HUDEP-2 (cell line): ENCODE data around the gene ZNF526.
"Not testable (repeated sequence)": the region's sequence is repeated elsewhere in the genome, so short reads cannot be mapped to it uniquely, and the experiment has no call there.

Source experiments
- DNase-seq, 76 experiments: peaks; one replicate each; lab custom pipeline; 2025; ENCODE audit not compliant: unreplicated experiment in 76 of 76; lab: John Stamatoyannopoulos, UW

Gene ZNF526

GRCh38 chr19:42254850-42255765 lies 35.0 kb downstream of the ZNF526 start, which contains the start of gene ERF:
TSS of gene ERF (minus strand) at chr19:42255128. CDS start at chr19:42254999, 129 bp downstream.
- DNase-seq, result peak in 75 of 76 experiments; percentile 42 to 96 (median 91)

DNA sequence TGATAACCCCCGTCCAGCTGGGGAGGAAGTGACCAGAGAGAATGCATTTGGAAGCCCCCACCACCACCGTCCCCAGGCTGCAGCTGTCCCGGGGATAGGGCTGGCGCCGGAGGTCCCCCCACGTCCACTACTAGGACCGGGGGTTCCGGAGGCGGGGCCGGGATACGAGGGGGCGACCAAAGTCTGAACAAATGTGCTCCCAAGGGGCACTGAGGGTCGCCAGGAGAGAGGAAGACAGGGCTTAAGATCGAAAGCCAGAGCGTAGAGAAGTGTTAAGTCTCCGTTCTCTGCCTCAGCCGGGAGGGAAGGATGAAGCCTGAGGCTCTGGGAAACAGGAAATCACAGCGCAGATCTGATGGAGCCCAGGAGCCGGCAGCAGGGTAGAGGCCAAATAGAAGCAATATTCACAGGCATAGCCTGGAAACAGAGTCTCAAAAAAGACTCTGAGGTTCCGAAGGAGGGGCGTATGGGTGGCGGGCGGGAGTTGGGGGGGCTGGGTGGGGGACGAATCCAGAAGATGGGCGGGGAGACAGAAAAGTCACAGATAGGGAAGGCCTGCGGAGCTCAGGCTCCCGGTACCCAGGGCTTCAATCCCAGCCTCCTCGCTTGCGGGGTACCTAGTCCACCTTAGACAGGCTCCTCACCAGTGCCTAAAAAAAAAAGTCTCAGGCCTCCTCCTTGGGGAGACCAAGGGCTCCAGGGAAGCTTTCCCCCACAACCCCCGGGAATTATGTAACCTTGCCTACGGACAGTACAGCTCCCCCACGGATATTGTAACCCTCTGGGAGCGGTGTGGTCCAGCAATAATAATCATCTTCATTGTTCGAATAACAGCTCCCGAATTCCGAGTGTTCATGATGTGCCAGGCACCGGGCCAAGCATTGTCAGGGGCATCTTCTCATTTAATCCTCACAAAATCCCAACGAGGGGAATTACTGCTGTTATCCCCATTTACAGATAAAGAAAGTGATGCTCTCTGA lies 35.9 kb downstream of the ZNF526 start:
- DNase-seq, result no peak

DNA sequence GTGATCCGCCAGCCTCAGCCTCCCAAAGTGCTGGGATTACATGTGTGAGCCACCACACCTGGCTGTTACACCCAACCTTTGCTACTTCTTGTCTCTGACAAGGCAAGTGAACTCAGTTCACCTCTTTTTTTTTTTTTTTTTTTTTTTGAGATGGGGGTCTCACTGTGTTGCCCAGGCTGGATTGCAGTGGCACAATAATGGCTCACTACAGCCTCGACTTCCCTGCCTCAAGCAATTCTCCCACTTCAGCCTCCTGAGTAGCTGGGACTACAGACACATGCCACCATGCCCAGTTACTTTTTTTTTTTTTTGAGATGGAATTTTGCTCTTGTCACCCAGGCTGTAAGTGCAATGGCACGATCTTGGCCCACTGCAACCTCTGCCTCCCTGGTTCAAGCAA lies 37.7 kb downstream of the ZNF526 start:
- DNase-seq, result not testable (repeated sequence)

DNA sequence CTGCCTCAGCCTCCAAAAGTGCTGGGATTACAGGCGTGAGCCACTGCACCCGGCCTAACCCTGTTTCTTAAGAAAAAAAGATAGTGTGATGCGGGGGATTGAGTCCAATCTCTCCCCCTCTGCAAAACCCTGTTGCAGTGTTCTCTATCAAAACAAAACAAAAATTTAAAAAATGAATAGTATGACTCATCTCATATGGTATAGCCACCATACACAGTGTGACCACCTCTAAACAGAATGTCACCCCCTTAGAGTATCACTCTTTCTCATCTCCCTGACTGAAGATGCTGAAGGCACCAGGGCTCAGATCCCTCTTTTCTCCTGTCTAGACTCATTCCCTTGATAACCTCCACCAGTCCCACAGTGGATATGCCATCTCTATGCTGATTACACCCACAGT lies 41.7 kb downstream of the ZNF526 start:
- no peak for DNase-seq

DNA sequence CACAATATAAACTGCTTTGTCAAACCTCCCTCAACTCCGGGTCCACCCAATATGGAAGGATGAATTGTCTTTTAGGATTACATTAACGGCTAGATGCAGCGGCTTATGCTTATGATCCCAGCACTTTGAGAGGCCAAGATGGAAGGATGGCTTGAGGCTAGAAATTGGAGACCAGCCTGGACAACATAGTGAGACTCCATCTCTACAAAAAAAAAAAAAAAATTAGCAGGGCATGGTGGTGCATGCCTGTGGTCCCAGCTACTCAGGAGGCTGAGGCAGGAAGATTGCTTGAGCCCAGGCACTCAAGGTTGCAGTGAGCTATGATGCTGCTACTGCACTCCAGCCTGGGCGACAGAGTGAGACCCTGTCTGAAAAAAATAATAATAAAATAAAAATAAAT lies 46.0 kb downstream of the ZNF526 start:
- DNase-seq, result not testable (repeated sequence)

GRCh38 chr19:42266928-42267603 lies 47.0 kb downstream of the ZNF526 start:
- DNase-seq, result not testable (repeated sequence)

GRCh38 chr19:42267644-42268141 lies 47.6 kb downstream of the ZNF526 start:
- peak in 2 of 76 experiments; percentile 65 to 91 for DNase-seq

DNA sequence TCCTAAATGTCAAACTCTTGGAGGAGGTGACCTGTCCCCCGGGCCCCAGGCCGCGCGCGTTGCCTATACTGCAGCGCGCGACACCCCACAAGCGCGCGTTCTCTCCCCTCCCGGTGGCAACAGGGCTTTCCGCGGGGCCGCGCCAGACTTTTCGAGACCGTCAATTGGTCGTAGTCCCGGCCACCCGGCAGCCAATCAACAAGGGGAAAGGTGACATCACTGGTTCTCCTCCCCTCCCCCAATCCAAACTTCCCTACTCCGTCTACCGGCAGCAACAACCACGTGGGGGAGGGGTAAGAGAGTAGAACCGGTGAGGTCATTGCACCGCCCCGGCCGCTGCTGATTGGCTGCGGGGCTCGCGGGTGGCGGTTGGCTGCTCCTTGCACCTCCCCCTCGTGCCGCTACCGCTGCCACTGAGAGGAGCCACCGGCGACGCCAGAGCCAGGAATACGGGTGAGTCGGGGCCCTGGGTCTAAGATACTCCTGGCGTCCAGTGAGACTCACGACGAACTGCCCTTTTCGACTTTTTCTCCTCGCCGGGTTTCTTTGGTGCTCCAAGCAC lies 48.1 kb downstream of the ZNF526 start:
- DNase-seq, result peak; percentile 91 to 100 (median 100)

DNA sequence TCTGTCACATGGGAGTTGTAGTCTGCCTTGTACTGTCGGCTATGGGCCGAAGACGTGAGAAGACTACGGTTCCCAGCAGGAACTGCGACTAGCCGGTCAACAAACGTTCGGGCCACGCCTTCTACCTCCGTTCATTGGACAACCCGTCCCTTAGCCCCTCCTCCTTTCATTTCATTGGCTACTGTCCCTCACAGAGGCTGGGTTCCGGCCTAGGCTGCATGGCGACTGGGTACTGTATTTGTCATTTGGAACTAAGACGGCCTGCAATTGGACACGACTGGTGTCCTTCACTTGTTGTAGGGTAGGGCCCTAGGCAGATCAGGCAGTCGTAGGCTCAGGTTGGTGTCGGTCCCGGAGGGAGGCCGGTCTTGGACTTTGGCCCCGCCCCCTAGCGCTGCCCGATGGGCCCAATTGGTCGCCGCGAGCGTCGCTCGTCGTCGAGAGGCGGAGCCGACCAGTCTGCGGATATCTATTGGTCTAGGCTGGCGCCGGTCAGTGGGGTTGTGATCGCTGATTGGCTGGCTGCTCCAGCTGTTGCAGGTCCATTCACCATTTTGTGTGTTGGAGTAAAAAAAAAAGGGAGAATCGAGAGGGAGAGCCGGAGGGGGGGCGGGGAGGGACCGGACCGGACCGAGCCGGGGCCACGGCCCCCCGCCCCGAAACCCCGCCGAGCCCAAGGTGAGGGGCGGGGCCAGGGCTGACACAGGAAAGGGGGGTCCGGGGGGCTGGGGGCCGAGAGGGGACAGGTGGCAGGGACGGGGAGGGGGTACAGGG lies 48.8 kb downstream of the ZNF526 start, which contains the start of gene CIC:
CIC (plus strand) TSS at position 549 of the 774 bp plus-strand sequence. CDS start 2,532 bp downstream, outside the sequence.
- DNase-seq, result peak in 75 of 76 experiments; percentile 98 to 100 (median 100)

DNA sequence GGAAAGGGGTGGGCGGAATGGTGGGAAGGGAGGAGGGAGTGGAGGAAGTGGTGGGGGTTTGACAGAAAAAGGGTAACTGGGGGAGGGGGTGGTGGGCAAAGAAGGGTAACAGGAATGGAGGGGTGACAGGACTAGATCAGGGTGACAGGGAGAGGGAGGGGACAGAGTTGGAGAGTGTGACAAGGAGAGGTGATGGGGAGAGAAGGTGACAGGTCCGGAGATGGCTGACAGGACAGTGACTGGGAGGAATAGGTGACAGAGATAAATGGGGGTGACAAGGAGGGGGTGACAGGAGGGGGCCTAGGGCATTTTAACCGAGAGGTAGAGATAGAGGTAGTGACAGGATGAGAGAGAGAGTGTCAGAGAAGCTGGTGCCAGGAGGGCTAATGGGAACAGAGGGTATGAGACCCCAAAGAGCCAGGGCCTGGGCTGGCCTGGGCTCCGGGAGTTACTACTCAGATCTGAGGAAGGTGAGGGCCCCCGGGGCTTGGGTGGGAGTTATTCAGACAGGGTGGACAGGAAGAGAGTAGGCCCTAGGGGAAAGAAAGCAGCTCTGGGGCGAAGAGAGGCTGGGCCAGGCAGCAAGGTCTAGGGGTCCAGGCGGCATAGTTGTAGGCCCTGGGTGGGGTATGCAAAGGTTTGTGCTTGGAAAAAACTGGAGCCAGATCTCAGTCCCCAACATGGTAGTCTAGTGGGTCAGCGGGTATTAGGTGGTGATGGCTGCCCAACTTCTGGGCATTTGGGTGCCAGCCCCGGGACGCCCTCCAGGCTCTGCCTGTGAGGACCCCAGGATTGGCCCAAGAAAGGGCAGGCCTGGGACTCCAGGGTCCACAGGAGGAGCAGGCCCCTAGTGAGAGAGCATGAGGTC lies 49.6 kb downstream of the ZNF526 start:
- peak in 2 of 76 experiments; percentile 35 to 43 for DNase-seq

DNA sequence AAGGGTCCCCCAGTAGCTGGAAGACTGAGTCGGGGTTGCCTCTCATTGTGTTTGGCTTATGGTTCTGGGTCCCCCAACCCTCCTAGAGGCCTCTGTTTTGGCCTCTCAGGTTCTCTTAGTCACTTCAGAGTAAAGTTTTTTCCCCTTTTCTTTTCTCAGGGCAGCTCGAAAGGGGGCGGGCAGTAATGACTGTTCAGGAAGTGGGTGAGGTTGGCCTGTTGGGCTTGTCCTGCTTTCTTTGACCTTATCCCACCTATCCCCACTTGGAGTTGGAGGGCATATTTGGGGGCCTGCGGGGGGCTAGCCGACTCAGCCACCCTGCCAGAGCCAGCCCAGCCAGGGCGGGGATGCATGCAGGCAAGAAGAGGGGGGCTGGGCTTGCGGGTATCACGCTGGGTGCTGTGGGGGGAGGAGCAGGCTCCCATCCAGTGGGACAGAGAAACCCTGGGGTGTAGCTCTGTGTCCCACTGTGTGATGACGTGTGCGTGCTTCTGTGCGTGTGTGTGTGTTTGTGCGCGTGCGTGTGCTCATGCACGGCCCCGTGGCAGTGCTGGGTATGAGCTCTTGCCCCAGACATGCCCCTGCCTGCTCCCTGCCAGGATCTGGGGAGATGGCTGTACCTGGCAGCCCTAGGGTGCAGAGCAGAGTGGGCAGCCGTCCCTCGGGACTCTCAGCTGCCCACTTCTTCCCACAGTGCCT lies 50.4 kb downstream of the ZNF526 start:
- peak in 44 of 76 experiments; percentile 27 to 76 (median 50) for DNase-seq

- DNase-seq, result peak in 2 of 76 experiments; percentile 29 to 30
These were observed 50.9 kb downstream of the ZNF526 start for GRCh38 chr19:42271045-42271419.

- no peak for DNase-seq
These were observed 51.9 kb downstream of the ZNF526 start for GRCh38 chr19:42271861-42272534.

GRCh38 chr19:42272535-42272897 lies 52.4 kb downstream of the ZNF526 start:
- no peak for DNase-seq

DNA sequence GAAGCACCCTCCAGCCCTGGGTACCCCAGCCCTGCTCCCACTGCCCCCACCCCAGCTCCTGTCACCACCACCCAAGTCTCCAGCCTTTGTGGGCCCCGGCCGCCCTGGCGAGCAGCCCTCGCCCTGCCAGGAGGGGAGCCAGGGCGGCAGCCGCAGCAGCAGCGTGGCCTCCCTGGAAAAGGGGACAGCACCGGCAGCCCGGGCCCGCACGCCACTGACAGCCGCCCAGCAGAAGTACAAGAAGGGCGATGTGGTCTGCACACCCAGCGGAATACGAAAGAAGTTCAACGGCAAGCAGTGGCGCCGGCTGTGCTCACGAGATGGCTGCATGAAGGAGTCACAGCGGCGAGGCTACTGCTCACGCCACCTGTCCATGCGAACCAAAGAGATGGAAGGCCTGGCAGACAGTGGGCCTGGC lies 52.9 kb downstream of the ZNF526 start:
- no peak for DNase-seq

DNA sequence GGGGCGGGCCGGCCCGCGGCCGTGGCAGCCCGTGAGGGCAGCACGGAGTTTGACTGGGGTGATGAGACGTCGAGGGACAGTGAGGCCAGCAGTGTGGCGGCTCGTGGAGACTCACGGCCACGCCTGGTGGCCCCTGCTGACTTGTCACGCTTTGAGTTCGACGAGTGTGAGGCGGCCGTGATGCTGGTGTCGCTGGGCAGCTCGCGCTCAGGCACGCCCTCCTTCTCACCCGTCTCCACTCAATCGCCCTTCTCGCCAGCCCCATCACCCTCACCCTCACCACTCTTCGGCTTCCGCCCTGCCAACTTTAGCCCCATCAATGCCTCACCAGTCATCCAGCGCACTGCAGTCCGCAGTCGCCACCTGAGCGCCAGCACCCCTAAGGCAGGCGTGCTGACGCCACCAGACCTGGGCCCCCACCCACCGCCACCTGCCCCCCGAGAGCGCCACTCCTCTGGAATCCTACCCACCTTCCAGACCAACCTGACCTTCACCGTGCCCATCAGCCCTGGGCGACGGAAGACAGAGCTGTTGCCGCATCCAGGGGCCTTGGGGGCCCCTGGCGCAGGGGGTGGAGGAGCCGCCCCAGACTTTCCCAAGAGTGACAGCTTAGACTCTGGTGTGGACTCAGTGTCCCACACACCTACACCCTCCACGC lies 53.4 kb downstream of the ZNF526 start:
- DNase-seq, result no peak
